ENCODE measurements around the gene BATF3.

DNA sequence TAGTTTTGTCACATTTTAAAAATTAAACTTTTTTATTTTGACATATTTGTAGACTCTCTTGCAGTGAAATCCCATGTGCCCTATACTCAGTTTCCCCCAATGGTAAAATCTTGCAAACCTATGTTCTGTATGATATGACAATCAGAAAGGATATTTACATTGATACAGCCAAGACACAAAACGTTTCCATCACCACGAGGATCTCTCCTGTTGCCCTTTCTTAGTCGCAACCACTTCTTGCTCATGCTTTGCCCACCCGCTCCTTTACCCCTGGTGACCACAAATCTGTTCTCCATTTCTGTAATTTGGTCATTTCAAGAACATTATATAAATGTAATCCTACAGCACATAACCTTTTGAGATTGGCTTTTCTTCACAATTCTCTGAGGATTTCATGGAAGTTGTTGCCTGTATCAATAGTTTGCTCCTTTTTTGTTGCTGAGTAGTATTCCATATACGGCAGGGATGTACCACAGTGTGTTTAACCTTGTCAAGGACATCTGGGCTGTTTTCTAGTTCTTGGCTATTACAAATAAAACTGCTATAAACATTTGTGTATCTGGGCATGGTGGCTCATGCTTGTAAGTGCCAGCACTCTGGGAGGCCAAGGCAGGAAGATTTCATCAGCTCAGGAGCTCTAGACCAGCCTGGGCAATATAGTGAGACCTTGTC, 14.0 kb upstream of the BATF3 start:
- TF ChIP-seq CTCF (IDR thresholded peaks at IDR 0.05 in 8 of 11, conservative IDR thresholded peaks at IDR 0.05 in 3 of 11) (no peak), POLR2AphosphoS5 (IDR thresholded peaks at IDR 0.05) (no peak)

Data from spleen (tissue), 7 donors.